Astrocyte (in vitro differentiated cells and primary cell): ENCODE measurements around the gene NT5C3B.

Experiments used
- EZH2 ChIP-seq: IDR thresholded peaks from 2 replicates; pipeline ENCODE4 v1.6.1; 2012; ENCODE audit warnings: mild to moderate bottlenecking, low read length, inconsistent platforms; ENCODE audit not compliant: insufficient read depth
- TF ChIP-seq, protein P1 (sequence below): IDR thresholded peaks from 2 replicates; pipeline ENCODE4 v1.5.1; 2011; ENCODE audit warnings: low read depth, mild to moderate bottlenecking, inconsistent platforms, low read length, moderate library complexity; ENCODE audit not compliant: insufficient read depth

DNA sequence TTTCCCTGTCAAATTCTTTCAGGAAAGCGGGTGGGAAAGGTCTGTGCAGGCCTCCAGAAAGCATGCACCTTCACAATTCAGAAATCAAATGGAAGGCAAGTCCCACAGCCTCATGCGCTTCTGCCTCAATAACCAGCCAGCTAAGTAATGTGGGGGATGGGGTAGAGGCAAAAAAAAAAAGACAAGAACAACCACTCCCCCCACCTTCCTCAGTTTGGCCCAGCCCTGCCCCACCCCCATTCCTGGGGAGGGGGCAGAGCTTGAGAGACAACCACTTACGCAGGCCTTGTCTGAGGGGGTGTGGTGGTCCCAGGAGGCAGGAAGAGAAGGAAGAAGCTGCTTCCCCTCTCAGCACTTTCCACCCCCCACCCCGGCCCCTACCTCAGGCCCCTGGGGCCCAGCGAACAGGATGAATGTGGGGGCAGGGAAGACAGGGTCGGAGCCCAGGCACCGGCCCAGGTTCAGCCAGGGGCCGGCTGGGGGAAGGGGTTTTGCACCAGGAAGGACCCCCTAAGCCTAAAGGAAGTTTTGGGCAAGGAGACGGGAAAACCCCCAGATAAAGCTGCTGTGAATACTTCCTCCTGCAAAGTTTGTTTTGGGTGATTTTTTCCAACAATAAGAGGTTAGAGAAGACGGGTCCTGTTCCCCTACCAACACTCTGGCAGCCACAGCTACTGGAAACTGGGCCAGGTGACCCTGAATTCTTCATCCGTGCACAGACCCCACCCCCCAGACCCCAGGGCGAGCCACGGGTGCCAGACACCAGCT lies 50.8 kb downstream of the NT5C3B start:
- TF ChIP-seq, protein P1, sequence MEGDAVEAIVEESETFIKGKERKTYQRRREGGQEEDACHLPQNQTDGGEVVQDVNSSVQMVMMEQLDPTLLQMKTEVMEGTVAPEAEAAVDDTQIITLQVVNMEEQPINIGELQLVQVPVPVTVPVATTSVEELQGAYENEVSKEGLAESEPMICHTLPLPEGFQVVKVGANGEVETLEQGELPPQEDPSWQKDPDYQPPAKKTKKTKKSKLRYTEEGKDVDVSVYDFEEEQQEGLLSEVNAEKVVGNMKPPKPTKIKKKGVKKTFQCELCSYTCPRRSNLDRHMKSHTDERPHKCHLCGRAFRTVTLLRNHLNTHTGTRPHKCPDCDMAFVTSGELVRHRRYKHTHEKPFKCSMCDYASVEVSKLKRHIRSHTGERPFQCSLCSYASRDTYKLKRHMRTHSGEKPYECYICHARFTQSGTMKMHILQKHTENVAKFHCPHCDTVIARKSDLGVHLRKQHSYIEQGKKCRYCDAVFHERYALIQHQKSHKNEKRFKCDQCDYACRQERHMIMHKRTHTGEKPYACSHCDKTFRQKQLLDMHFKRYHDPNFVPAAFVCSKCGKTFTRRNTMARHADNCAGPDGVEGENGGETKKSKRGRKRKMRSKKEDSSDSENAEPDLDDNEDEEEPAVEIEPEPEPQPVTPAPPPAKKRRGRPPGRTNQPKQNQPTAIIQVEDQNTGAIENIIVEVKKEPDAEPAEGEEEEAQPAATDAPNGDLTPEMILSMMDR, result no peak
- no peak for TF ChIP-seq EZH2
